Activated T-cell treated with anti-CD3 and anti-CD28 coated beads, Interleukin-2, amount 50 U/mL, for 48 hours (primary cell): ENCODE results near the gene MRM2.

ENCODE experiments used
- DNase-seq, 2 experiments: peaks; one replicate each; pipeline ENCODE4 v3.0.0-alpha.2; 2020

MRM2 gene

DNA sequence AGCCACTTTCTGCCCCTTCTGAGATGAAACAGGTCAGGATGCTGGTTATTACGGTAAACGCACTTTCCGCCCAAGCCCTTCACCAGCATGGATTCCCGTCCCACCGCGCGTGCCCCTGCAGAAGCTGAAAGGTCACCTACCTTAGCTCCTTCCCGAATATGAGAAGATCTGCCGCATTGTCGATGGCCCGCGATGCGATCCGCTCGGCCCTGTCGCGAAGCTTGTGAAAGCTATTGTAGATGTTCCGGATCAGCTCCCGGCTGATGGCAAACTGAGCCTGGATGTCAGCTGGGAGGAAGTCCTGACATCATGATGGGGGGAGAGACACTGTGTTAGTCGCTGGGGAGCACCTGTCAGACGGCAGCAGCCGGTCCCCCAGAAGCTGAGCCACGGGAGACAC, 22.2 kb upstream of the MRM2 start:
- no peak for DNase-seq

- no peak for DNase-seq
Measured at GRCh38 chr7:2263176-2263575, 21.2 kb upstream of the MRM2 start.

DNA sequence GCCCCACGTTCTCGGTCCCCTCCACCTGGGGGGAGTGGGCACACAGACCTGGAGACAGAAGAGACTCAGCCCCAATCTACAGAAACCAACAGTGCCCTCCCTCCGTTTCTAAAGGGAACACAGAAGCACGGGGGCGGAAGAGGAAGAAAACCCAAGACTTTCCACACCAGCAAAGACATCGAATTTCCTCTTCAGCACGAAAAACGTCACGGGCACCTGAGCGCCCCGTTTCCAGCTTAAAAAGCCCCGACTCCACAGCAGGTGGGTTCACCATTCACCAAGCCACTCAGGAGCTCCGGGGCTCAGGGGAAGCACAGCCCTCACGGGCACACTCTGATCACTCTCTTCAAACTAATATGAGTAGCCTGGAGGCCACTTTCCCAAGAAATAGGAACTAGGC, 19.6 kb upstream of the MRM2 start:
- DNase-seq, result no peak

- DNase-seq, result no peak
Measured at GRCh38 chr7:2260820-2261219, 18.8 kb upstream of the MRM2 start.

DNA sequence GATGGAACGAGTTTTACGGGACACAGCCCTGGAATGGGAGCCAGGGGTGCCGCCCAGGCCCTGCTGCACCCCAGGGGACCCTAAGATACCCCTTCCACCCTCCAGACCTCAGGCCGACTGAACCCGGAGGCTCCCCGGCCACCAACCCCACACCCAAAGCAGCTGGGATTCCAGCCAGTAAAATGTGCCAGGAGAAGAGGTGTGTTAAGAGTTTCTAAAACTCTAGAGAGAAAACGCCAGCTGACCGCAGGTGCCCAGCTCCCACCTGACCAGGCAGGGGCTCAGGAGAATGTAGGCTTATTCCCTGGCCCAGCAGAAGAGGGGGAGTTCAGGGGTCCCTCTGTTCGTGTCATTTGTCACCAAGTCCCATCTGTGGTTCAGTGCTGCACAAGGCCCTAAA, 17.5 kb upstream of the MRM2 start:
- no peak for DNase-seq

DNA sequence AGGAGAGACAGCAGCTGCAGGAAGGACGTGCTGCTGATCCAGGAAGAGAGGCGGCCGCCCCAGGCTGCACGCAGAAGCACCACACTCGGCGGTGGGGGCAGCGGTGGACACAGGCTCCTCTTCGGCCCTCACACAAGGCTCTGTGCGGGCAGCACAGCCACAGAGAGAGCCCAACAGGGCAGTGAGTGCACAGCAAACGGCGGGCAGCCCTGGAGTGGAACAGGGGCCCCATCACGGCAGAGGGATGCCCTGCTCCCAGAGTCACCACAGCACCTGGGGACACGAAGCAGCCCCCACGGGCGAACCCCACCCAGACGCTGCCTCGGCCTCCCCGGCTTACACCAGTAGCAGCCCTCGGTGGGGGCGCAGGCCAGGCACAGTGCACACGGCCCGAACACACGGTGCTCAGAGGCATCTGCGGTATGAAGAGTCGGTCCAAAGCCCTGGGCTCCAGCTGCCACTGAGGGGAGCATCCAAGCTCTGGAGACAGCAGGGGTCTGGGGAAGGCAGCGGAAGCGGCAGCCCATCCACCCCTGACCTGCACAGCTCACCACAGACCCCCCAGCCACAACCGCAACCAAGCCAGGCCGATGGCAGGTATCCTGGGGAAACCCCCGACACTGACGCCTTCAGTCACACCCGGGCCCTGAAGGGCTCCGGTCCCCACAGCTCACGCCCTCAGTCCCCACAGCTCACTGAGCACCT, 16.8 kb upstream of the MRM2 start:
- no peak for DNase-seq

DNA sequence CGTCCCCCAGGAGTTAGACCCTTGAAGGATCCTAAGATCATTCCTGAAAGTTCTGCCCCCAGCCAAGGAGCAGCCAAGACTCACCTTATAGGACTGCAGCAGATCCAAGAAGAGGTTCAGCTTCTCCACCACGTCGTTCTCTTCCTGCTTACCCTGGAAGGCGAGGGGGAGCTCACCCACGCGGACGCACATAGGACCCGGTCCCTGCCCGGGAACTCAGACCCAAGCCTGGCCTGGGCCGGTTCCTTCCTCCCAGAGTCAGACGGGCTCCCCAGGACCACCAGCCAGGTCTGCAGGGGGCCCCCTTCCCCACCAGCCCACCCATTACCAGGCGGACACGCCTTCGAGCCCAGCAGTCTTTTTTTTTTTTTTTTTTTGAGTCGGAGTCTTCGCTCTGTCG, 15.6 kb upstream of the MRM2 start:
- no peak for DNase-seq

DNA sequence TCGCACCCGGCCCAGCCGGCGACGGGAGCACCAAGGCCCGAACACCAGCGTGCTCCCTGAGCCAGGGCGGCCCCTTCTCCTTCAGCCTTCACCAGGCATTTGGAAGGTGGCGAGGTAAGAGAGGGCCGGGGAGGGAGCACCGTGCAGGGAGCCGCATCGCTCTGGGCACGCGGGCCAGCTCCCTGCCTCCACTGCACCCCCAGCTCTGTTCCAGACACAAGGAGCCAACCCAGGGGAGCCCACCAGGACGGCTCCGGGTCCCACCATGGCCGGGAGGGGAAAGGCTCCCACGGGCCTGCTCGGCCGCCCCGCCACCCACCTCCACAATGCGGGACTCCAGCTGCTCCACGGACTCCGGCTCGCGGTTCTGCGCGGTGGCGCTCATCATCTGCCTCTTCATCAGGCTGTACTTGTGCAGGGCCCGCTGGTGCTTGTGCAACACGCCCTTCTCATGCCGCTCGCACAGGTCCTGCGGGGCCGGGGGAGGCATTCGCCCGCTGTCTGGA, 15.1 kb upstream of the MRM2 start:
- no peak for DNase-seq

DNA sequence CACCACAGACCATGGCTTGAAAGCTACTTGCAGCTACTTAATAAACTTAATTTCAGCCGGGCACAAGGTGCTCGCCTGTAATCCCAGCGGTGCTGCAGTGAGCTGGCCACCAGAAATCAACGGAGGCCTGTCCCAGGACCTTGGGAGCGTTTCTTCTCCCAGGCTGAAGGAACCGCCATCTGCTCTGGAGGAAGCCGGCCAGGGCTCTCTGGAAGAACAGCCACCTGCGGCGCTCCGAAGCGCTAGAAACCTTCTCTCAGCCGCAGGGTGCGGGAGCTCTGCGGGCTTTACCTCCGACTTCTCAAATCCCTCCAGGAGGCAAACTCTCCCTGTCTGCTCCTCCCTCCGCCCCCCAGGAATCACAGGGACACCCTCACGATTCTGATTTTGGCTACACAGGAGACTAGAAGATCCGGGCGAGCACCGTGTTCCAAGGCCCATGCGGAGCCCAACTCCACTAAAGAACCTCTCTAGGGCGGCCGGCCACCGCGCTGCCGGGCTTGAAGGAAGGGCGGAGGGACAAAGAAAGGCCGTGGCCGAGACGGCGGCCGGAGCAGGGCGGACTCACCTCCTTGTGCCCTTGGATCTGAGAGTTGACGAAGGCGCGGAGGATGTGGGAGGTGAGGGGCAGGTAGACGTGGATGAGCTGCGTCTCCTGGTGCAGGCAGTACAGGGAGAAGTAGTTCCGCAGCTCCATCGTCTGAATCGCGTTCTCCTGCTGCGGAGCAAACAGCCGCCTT, 14.5 kb upstream of the MRM2 start:
- no peak for DNase-seq

GRCh38 chr7:2255145-2256139, 13.4 kb upstream of the MRM2 start:
- DNase-seq, result no peak

- DNase-seq, result no peak
Measured at GRCh38 chr7:2254429-2255144, 12.6 kb upstream of the MRM2 start.

DNA sequence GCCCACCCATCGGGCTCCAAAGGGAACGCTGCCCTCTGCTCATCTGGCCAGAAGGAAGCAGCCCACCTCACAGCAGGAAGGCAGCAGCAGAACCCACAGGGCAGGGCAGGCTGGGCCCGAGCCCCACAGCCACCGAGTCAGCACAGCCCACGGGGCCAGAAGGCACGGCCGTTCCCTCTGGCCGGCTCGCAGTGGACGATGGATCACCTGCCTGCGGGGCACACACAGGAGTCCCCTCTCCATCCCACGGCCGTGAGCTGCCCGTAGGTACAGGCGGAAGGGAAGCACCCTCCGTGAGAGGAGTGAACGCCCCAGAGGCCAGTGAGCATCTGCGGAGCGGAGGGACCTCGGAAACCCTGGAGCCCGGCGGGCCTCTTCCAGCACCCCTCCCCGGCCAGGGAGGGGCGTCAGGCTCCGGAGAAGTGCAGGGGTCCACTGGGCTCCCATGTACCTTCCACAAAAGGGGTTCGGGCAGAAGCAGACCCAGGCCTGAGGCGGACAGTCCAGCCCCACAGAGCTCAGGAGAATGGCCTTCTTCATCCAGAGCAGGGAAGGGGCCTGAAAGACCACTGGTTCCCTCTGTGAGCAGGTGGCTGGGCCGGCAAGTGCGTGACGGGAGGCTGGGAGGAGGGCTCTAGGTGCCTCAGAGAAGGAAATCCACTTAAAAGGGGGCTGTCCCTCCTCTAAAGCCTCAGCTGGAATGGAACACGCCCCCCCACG, 11.7 kb upstream of the MRM2 start:
- no peak for DNase-seq

DNA sequence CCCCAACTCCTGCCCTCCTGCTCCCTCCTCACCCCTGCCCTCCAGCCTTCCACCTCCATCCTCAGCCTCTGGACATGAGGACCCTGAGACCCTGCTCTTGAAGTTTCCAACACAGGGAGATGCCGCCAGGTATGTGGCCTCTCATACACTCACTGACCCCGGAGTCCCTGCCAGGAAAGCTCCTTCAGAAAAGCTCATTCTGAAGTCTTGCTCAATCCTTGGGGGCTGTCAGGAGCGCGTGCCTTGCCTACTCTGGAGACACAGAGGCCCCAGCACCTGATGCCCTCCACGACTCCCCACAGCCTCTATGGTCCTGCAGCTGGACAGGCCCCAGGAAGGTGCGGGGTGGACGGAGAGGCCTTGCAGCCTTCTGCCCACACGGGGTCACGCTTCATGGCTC, 11.0 kb upstream of the MRM2 start:
- no peak for DNase-seq

DNA sequence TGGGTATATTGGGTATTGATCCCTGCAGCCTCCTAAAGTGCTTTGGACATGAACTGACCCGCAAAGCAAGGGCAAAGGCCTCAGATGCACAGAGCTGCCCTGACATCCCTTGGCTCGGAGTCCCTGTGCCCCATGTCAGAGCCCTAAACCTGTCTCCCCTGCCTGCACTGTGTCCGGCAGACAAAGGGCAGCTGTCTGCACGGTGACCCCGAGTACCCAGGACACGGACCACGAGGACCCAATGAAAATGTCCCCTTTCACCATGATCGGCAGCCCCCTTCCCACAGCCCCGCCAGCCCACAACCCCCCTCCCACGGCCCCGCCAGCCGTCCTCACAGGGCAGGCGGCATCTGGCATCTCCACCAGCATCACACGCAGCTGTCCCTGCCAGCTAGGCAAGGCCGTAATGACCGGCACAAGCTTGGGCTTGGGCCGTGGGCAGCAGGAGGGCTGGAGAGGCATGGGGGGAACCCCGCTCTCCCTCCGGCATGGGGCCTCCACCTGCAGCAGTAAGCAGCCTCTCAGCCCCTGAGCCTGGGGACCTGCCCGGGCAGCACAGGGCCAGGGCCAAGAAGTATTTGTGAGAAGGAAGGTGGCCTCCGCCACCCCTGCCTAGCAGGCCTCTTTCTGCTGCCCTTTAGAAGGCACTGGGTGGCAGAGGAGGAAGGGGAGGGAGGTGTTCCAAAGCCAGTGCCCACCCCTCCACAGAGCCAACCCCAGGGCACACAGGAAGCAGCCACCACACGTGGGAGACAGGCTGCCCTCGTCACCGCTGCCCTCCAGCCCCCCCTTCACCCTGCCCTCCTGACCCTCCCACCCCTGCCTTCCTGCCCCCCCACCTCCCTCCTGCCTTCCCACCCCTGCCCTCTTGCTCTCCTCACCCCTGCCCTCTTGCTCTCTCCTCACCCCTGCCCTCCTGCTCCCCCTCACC, 10.1 kb upstream of the MRM2 start:
- no peak for DNase-seq

DNA sequence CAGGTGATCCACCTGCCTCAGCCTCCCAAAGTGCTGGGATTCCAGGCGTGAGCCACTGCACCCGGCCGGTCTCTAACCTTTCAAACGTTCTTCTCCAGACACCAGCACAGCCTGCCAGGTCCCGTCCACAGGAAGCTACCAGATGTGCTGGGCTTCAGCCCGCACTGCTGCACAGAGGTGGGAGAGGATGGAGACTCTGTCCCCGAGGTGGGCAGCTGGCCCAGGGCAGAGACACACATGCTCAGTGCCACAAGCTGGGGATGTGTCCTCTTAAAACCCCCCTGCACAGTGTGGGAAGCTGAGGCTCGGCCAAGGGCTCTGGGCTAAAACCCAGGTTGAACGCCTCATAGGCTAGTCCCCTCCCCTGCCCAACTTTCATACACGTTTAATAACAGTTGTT, 9.4 kb upstream of the MRM2 start:
- DNase-seq, result no peak

DNA sequence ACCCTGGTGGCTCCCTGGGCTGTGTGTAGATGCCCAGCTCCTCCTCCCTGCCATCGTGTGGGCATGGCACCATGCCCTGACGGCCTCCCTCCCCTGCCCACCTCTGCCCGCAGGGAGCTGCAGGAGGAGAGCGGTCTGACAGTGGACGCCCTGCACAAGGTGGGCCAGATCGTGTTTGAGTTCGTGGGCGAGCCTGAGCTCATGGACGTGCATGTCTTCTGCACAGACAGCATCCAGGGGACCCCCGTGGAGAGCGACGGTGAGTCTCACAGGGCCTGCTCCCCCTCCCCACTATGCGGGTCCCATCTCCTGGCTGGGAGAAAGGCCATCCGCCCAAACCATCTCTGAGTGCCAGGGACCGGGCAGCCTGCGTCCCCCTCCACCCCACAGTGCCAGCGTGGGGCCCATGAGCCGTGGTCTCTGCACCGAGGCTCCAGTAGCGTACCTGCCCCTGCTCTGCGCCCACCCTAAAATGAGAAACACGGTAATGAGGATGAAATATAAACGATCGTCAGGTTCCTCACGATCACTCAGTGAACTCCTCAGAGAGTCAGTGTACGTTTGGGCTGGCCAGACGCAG, 7.8 kb upstream of the MRM2 start:
- no peak for DNase-seq

- DNase-seq, result peak; percentile 38 to 53
Measured at GRCh38 chr7:2248984-2249694, 7.1 kb upstream of the MRM2 start.

DNA sequence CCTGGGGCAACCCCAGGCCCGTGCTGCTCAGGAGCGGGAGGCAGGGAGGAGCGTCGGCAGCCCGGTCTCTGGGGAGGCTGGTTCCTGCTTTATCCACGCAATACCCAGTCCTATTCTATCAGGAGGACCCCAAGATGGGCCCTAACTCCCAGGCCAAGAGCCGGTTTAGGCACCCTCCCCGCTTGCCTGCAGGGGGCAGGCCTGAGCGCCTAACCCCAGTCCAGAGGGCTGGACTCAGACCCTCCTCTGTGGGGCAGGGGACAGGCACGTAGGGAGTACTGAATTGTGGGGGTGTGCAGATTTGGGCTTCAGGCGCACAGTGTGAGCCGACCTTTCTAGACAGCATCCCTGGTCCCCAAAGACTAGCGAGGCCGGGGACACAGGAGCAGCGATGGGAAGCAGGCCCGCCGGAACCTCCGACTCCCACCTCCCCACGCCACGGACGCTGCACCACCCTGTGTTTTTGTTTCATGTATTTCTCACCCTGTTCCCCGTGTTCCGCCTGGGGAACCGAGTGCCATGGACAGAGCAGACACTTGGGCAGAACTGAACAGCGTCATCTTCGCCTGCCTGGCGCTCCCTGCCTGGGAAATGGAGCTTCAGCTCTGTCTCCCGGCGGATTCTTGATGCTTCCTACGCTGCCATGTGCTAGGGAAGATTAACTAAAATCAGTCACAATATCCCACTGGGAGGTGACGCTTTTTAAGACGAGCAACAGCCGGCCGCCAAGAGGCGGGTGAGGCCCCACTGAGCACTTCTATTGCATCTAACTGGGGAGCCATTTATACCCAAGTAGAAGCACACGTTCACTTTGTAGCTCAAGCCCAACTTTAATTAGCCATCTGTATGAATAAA, 5.4 kb upstream of the MRM2 start:
- DNase-seq, result peak; percentile 56 to 58
